NB4 (cell line): ENCODE data around the gene SLC39A10.

Experiments
- CTCF ChIP-seq: IDR thresholded peaks from one replicate; pipeline ENCODE4 v1.5.1; 2012; ENCODE audit warnings: low read depth, low read length
- MAX ChIP-seq: IDR thresholded peaks from 2 replicates; pipeline ENCODE4 v1.6.1; 2011; ENCODE audit warnings: low read depth, low read length
- MYC ChIP-seq: IDR thresholded peaks from 2 replicates; pipeline ENCODE4 v1.6.1; 2011; ENCODE audit warnings: low read depth, low read length
- POLR2A ChIP-seq: IDR thresholded peaks from 2 replicates; pipeline ENCODE4 v1.6.1; 2011; ENCODE audit warnings: mild to moderate bottlenecking; ENCODE audit not compliant: insufficient read length; ENCODE audit errors: extremely low read depth

DNA sequence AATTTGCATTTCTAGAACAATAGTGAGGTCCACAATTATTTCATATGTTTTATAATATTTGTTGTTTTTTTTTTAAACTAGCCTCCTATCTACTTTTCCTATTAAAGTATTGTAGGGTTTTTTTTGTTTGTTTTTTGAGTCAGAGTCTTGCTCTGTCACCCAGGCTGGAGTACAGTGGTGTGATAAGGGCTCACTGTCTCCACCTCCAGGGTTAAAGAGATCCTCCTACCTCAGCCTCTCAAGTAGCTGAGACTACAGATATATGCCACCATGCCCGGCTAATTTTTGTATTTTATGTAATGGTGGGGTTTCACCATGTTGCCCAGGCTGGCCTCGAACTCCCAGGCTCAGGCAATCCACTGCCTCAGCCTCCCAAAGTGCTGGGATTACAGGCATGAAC lies 122.5 kb downstream of the SLC39A10 start:
- no peak for TF ChIP-seq CTCF
- TF ChIP-seq POLR2A: no peak
- TF ChIP-seq MAX: no peak
- no peak for TF ChIP-seq MYC
